ENCODE data around the gene VAMP5.
"Not testable (repeated sequence)": the region's sequence is repeated elsewhere in the genome, so short reads cannot be mapped to it uniquely, and the experiment has no call there.

Gene VAMP5, protein sequence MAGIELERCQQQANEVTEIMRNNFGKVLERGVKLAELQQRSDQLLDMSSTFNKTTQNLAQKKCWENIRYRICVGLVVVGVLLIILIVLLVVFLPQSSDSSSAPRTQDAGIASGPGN

DNA sequence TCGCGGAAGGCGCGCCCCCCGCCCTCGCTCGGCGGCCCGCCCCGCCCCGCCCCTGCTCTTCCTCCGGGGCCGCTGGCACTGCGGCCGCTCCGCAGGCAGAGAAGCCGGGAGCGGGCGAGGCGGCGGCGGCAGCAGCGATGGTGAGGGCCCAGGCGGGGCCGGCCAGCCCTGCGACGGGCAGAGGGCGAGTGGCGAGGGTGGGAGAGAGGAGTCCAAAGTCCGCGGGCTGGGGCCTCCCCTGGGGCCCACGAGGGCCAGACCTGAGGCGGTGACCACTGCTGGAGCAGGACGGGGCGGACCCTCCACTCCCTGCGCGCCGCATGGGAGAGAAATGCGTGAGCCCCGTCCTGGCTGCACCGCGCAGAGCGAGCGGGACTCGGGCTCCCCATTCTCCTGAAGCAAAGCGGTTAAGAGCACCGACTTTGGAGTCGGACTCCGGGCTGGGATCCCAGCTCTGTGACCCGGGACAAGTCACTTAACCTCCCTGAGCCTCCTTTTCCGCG is at the start of gene VAMP5:
Gene VAMP5 (plus strand): TSS at position 78 of the 503 bp plus-strand sequence. CDS start 60 bp downstream, at position 138.
- peak; percentile 35 to 61 for DNase-seq
- no peak for TF ChIP-seq GATA1 (IDR thresholded peaks at IDR 0.05; ENCODE audit: low read depth, low read length)
- TF ChIP-seq POLR2A (IDR thresholded peaks at IDR 0.05; ENCODE audit: low read length): no peak

- no peak for TF ChIP-seq GATA1 (IDR thresholded peaks at IDR 0.05; ENCODE audit: low read depth, low read length)
- no peak for TF ChIP-seq POLR2A (IDR thresholded peaks at IDR 0.05; ENCODE audit: low read length)
- DNase-seq: no peak
Observed at GRCh38 chr2:85534881-85535280, 49.4 kb upstream of the VAMP5 start.

DNA sequence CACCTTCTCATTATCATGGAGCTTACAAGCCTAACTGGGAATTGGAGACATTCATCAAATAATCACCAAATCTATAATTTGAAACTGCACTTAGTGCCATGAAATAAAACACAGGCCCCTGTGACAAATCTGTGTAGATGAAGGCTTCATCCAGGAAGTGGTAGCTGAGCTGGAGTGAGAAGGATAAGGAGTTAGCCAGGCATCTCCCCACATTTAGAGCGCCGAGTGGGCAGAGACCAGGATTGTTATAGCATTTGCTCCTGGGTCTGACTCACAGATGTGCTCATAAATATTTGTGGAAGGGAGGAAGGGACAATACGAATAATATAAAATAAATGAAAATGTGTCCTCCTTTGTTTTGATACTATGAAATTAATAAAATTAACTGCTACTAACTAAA is 47.8 kb upstream of the VAMP5 start:
- DNase-seq: no peak
- TF ChIP-seq GATA1 (IDR thresholded peaks at IDR 0.05; ENCODE audit: low read depth, low read length): no peak
- TF ChIP-seq POLR2A (IDR thresholded peaks at IDR 0.05; ENCODE audit: low read length): no peak

DNA sequence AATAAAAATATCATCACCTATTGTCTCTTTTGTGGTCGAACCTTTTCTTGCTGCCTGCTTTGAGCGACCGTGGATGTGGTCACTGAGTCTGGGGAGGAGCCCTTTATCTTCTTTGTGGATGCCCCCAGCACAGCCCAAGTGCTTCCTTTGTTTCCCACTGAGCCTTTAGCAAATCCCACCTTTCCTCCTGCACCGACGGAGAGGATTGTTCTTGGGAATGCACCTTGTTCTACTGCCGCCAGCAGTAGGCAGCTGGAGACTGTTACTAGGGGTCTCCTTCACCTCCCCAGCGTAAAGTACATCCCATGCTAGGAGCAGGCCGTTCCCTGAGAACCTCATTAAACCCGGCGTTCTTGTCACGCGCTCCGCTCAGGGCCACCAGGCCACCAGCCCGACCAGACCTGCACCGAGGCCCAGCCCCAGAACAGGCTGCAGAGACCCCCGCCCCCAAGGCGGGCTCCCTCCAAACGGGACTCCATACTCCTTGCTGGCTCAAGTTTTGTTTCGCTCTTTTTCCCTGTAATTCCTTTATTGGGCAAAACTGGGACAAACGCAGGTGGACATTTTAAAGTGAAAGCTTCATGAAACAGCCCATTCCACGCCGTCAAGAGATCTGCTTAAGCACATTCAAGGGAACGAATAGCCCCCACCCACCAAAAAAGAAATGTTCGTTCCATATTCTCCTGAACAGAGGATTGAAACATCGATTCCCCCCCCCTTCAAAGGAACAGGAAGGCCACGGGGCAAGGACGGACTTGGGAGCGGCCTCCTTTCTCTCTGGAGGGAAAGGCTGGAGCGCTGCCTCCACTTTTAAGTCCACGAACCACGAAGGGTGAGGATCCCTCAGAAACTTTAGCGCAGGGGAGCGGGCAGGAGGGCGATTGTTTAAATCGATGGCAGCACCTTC is 46.4 kb upstream of the VAMP5 start:
- DNase-seq: peak; percentile 74 to 82
- TF ChIP-seq POLR2A (IDR thresholded peaks at IDR 0.05; ENCODE audit: low read length) (no peak), GATA1 (IDR thresholded peaks at IDR 0.05; ENCODE audit: low read depth, low read length) (no peak)

DNA sequence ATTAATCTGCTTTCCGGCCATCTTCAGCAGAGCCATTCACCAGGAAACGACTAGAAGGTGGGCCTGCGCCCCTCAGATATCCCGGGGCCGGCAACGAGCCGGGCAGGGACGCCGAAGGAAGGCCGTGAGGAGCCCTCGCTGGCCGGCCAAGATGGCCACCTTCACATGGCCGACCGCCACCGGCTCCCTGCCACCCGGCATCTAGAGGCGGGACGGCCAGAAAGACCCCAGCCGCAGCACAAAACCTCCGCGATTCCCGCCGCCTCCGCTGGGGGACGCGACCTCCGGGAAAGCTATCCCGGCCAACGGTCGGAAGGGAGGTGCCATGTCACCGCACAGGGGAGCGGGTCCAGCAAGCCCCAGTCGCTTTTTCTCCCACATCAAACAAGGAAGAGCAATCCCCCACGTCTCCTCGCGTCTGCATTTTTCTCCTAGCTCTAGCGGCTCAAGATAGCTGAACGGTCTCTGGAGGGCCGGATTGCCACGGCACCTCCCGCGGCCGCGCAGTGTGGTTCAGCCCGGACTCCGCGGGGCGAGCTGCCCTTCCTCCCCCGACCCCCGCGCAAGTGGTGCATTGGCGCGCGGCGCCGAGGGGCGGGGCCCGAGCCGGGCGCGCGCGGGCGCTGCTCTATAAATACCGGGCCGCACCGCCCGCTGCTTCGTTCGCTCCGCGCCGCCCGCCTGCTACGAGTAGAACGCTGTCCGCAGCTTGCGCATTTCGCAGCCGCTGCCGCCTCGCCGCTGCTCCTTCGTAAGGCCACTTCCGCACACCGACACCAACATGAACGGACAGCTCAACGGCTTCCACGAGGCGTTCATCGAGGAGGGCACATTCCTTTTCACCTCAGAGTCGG is 45.5 kb upstream of the VAMP5 start, which contains the start of gene MAT2A:
Gene MAT2A (plus strand): TSS at position 662 of the 854 bp plus-strand sequence. CDS start 120 bp downstream, at position 782.
- TF ChIP-seq POLR2A (IDR thresholded peaks at IDR 0.05; ENCODE audit: low read length) (peak; percentile 100), GATA1 (IDR thresholded peaks at IDR 0.05; ENCODE audit: low read depth, low read length) (no peak)
- peak; percentile 94 to 97 for DNase-seq

DNA sequence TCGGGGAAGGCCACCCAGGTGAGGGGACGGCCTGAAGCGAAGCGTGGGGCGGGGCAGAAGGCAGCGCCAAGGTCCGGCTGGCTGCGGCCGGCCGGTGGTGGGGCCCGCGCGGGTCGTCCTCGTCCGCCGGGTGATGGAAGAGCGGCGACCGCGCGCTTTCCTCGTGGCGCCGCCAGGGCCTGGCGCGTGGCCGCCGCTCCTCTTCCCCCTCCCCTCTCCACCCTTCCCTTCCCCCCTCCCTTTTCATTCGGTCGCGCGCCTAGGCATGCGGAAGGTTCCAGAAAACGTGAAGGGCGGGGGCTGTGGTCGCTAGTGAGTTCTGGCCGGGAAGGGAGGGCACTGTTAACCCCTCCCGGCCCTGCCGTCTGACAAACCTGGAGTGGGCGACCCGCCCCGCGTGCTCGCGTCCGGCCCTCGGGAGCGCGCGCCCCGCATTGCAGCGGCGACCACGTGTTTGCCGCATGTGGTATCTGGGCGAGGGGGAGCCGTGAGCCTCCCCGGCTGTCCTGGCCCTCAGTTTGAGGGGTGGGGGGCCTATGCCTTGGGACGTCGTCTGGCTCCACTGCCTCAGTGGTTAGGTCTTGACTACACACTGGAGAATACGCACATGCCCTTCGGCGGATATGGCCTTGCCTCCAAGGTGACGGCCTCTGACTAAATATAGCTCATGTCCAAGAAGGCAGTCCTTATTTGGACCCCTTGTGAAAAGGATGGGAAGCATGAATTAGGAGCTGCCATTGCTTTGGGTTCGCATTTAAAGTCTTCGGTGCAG is 44.7 kb upstream of the VAMP5 start:
- peak; percentile 86 to 90 for DNase-seq
- TF ChIP-seq POLR2A (IDR thresholded peaks at IDR 0.05; ENCODE audit: low read length) (peak; percentile 92), GATA1 (IDR thresholded peaks at IDR 0.05; ENCODE audit: low read depth, low read length) (no peak)

DNA sequence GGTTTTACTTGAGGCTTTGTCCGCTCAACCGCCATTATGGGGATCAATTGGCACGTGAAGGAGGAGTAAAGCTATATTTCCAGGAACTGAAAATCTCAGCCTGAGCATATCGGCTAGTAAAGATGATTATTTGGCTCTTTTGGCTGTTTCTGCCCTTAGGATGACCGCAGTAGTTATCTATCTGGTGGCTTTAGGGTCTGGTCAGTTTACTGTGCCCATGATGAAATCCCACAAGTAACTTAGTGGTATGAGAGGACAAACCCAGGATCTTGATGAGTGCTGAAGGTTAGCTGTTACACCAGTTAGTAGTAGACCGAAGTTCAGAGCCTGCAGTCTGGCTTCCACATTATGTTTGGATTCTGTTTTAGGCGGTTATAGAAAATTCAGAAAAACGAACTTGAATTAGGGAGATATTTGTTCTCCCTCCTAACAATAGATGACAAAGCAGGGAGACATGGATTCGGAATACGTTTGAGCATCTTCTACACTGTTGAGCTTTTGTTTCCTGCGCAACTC is 44.0 kb upstream of the VAMP5 start:
- TF ChIP-seq GATA1 (IDR thresholded peaks at IDR 0.05; ENCODE audit: low read depth, low read length) (no peak), POLR2A (IDR thresholded peaks at IDR 0.05; ENCODE audit: low read length) (peak; percentile 69)
- DNase-seq: peak in 1 of 2 experiments; percentile 64

- no peak for TF ChIP-seq GATA1 (IDR thresholded peaks at IDR 0.05; ENCODE audit: low read depth, low read length)
- TF ChIP-seq POLR2A (IDR thresholded peaks at IDR 0.05; ENCODE audit: low read length): no peak
- no peak for DNase-seq
Observed at GRCh38 chr2:85541262-85541661, 43.0 kb upstream of the VAMP5 start.

DNA sequence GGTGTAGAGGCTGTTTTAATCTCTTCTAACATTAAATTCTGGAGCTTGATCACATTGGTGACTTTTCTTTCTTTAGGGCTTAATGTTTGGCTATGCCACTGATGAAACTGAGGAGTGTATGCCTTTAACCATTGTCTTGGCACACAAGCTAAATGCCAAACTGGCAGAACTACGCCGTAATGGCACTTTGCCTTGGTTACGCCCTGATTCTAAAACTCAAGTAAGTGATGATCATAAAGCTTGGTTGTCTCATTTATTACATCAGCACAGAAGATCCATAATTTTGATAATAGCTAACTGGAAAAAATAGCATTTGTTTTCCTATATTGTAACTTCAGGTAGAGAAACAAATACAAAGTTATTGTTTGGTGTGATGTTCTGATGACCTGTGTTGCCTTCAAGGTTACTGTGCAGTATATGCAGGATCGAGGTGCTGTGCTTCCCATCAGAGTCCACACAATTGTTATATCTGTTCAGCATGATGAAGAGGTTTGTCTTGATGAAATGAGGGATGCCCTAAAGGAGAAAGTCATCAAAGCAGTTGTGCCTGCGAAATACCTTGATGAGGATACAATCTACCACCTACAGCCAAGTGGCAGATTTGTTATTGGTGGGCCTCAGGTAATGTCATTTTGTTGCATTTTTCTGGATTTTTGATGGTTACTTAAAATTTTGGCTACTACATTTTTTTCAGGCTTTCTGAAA is 42.3 kb upstream of the VAMP5 start:
- DNase-seq: no peak
- TF ChIP-seq POLR2A (IDR thresholded peaks at IDR 0.05; ENCODE audit: low read length) (peak; percentile 17), GATA1 (IDR thresholded peaks at IDR 0.05; ENCODE audit: low read depth, low read length) (no peak)

DNA sequence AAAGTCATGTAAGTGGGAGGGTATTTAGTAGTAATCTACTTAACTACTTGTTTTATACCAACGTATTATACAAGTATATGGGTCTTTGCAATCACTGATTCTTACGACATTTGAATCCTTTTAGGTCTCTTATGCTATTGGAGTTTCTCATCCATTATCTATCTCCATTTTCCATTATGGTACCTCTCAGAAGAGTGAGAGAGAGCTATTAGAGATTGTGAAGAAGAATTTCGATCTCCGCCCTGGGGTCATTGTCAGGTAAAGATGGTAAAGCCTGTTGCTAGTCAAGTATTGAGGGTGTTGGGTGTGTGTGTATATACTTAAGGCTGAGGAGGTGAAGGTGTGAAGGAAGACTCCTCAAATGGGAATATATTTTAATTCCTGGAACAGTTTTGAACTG is 41.5 kb upstream of the VAMP5 start:
- DNase-seq: no peak
- TF ChIP-seq GATA1 (IDR thresholded peaks at IDR 0.05; ENCODE audit: low read depth, low read length) (no peak), POLR2A (IDR thresholded peaks at IDR 0.05; ENCODE audit: low read length) (peak; percentile 3)

- not testable (repeated sequence) for DNase-seq
Observed at GRCh38 chr2:85544254-85544691, 40.0 kb upstream of the VAMP5 start.

DNA sequence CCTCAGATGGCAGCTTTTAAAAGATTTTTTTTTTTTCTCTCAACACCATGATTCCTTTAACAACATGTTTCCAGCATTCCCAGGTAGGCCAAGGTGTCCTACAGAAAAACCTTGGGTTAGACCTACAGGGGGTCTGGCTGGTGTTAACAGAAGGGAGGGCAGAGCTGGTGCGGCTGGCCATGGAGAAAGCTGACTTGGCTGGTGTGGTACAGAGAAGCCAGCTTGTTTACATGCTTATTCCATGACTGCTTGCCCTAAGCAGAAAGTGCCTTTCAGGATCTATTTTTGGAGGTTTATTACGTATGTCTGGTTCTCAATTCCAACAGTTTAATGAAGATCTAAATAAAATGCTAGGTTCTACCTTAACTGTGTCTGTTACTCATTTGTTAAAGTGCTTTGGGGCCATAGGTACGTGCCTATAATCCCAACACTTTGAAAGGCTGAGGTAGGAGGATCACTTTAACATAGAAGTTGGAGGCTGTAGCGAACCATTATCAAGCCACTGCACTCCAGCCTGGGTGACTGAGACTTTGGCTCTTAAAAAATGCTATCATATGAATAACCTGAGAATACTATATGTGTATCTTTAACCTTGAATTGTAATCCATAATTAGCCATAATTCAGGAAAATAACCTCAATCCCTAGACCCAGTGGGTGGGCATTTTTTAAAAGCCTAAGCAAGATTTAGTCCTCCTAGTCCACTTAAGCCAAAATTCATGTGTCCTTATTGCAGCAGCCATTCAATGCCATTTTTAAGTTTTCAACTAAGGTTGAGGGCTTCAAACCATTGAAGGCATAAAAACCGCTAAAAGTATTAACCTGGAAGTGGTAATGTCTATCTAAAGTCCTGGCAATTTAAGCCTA is 39.1 kb upstream of the VAMP5 start:
- not testable (repeated sequence) for DNase-seq
